Posterior vena cava (tissue), 2 donors: ENCODE data around the gene SNAPC2. TPM values are rescaled to one million over a fixed set of nuclear protein-coding genes. Genes with fewer than 3 reads are reported as not detected.
A peak's percentile ranks its signal among the peaks of the same experiment; 100 is the strongest.
"Not testable (repeated sequence)": the region's sequence is repeated elsewhere in the genome, so short reads cannot be mapped to it uniquely, and the experiment has no call there.

Source experiments
- DNase-seq: peaks from one replicate; pipeline ENCODE4 v3.0.0-alpha.2; 2020; ENCODE audit warnings: low spot score
- intact Hi-C, 2 donors: fragments of 100-400 bp; cut with DNase I; formaldehyde crosslinking; loops; one replicate each; pipeline versions ENCODE4 v1.14.1 to v1.14.2; 2022 to 2023
- total RNA-seq, 2 donors: library from RNA; stranded (reverse); fragmentation: NEBNext Ultra II Directional; extraction: Animal tissue kit (Norgen Biotek cat#: 25700); gene quantifications; one replicate each; pipeline ENCODE4 v1.2.1, GENCODE V29; 2021
- donor health status: DM: yes; HTN: yes; CAD: no.
- donor health status: DM: yes; HTN: yes; CAD: no.

The SNAPC2 gene
- total RNA-seq, 2 donors from 2014 or later = 25.4 to 28.7 TPM

- intact Hi-C loops, DNase-seq: not testable (repeated sequence)
Measured at GRCh38 chr19:7918062-7918614, 2.0 kb upstream of the SNAPC2 start.

- intact Hi-C loops = no loop called here
- DNase-seq = no peak
Measured at GRCh38 chr19:7918615-7919421, 1.3 kb upstream of the SNAPC2 start.

- intact Hi-C loops = no loop called here
- peak; percentile 100 for DNase-seq
Measured at GRCh38 chr19:7920519-7921301, 572 bp downstream of the SNAPC2 start.

DNA sequence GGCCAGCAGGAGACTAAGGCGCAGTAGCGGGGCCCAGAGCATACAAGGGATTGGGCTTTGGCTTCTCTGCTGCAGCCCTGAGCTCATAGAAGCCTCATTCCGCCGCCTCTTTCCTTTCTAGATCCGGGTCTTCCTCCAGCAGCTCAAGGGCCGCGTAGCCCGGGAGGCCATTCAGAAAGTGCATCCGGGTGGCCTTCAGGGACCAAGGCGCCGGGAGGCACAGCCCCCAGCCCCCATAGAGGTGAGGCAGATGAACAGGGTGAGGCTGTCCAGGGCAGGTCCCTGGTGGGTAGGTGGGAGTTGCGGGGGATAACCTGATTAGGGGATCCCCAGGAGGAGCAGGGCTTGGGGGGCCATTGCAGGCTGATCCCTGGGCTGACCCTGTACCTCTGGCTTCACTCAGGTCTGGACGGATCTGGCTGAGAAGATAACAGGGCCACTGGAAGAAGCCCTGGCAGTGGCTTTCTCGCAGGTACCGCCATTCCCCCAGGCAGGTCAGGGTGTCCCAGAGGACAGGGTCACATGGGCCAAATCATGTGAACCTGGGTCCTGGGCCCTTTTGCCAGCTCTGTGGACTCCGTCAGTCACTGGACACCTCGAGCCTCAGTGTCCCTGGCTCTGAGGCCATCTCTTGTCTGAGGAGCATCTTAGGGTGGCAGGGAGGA, 1.3 kb downstream of the SNAPC2 start:
- intact Hi-C loops = no loop called here
- DNase-seq = no peak

- no peak for DNase-seq
- intact Hi-C loops = no loop called here
Measured at GRCh38 chr19:7921967-7922835, 2.1 kb downstream of the SNAPC2 start.

GRCh38 chr19:7922836-7923195, 2.7 kb downstream of the SNAPC2 start:
- intact Hi-C loops = no loop called here

GRCh38 chr19:7923295-7924191, 3.4 kb downstream of the SNAPC2 start:
- no peak for DNase-seq
- intact Hi-C loops = no loop called here

More at GRCh38 chr19:7922836-7923195, 2.7 kb downstream of the SNAPC2 start:
- no peak for DNase-seq

- DNase-seq = no peak
- intact Hi-C loops = no loop called here
Measured at GRCh38 chr19:7924241-7924640, 4.1 kb downstream of the SNAPC2 start.

GRCh38 chr19:7924651-7925170, 4.6 kb downstream of the SNAPC2 start:
- DNase-seq = no peak
- intact Hi-C loops = loop anchor here in 1 of 2 donors (5.0 kb wide), 1 partner anchor 333 kb away; no protein-coding TSS in a partner anchor

- intact Hi-C loops = loop anchor here in 1 of 2 donors (5.0 kb wide), 1 partner anchor 332 kb away; no protein-coding TSS in a partner anchor
- peak; percentile 92 for DNase-seq
Measured at GRCh38 chr19:7925171-7925851, 5.2 kb downstream of the SNAPC2 start.

DNA sequence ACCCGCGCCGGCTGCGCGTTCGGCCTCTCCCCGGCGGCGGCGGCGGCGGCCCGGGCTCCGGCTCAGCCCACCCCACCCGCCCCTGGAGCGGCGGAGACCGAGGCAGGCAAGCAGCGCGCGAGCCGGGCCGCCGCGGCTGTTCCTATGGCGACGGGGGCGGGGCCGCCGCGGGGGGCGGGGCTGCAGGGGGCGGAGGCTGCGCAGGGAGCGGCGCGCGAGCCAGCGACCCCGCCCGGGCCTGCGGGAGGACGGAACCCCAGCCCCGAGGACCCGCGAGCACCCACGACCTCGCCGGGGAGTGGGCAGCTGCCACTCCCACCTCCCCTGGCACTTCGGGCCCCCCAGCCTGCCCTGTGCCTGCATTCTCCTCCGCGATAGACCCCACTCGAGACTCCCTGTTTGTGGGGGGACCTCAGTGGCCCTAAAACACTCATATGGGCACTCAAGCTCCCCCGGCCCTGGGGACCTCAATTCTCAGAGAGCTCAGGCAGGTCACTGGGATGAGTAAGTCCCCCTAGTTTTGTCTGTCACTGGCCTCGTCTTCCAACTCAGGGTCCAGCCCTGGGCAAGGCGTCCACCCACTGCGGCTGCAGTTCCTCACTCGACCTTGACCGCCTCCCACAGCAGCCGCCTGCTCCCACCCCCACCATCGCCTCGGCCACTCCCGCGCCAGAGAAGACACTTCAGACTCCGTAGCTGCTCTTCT, 6.0 kb downstream of the SNAPC2 start, which contains the start of gene CTXN1:
CTXN1 (minus strand) TSS at position 115 of the 706 bp plus-strand sequence. CDS start 597 bp downstream, outside the sequence.
- intact Hi-C loops = loop anchor here in 1 of 2 donors (5.0 kb wide), 1 partner anchor 331 kb away; no protein-coding TSS in a partner anchor
- DNase-seq = peak; percentile 90

GRCh38 chr19:7926727-7927604, 6.8 kb downstream of the SNAPC2 start:
- intact Hi-C loops = loop anchor here in 1 of 2 donors (5.0 kb wide), 1 partner anchor 330 kb away; no protein-coding TSS in a partner anchor
- no peak for DNase-seq

- no peak for DNase-seq
- intact Hi-C loops = loop anchor here in 1 of 2 donors (5.0 kb wide), 1 partner anchor 330 kb away; no protein-coding TSS in a partner anchor
Measured at GRCh38 chr19:7927605-7928333, 7.6 kb downstream of the SNAPC2 start.

DNA sequence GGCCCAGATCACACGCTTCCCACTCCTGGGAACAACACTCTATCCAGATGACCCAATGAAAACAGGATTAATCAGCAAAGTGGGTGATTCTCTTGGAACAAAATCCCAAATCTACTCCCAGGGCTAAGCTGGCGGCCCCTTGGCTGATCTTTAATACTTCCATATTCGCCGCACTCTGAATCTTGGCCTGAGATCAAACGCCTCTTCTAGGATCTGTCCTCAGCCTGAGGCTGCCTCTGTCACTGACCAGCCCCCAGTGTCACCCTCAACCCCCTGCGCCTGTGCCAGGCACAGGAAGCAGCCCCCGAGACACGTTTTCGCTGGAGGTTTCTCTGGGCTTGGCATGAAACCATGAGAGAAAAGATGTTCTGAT, 8.2 kb downstream of the SNAPC2 start:
- DNase-seq = no peak

More for the DNA sequence above, 8.2 kb downstream of the SNAPC2 start:
- intact Hi-C loops = loop anchor here in 1 of 2 donors (5.0 kb wide), 1 partner anchor 329 kb away; no protein-coding TSS in a partner anchor
